ENCODE results near the gene PYM1.
A peak's percentile ranks its signal among the peaks of the same experiment; 100 is the strongest.

PYM1 gene

GRCh38 chr12:55927588-55928502 is at the start of gene PYM1:
Gene PYM1, minus strand, starts transcription at chr12:55927894. Its CDS starts 133 bp downstream, at chr12:55927761.
- peak in 53 of 58 donors; percentile 27 to 76 (median 55) for DNase-seq

GRCh38 chr12:55974308-55974730 is 46.6 kb upstream of the PYM1 start:
- DNase-seq, result peak in 12 of 58 donors; percentile 38 to 64 (median 50)

- DNase-seq, result peak; percentile 73 to 100 (median 100)
Measured at GRCh38 chr12:55973599-55974307, 46.1 kb upstream of the PYM1 start, which contains the start of gene RAB5B. Gene RAB5B, plus strand, starts transcription at chr12:55974078. Its CDS starts 12,883 bp downstream, at chr12:55986961.

GRCh38 chr12:55972911-55973598 is 45.4 kb upstream of the PYM1 start:
- DNase-seq, result peak in 7 of 58 donors; percentile 14 to 50 (median 41)

- DNase-seq, result no peak
Measured at GRCh38 chr12:55972456-55972855, 44.8 kb upstream of the PYM1 start.

GRCh38 chr12:55972042-55972441 is 44.3 kb upstream of the PYM1 start:
- peak in 2 of 58 donors; percentile 0 to 17 for DNase-seq

GRCh38 chr12:55970775-55971174 is 43.1 kb upstream of the PYM1 start:
- DNase-seq, result no peak

- no peak for DNase-seq
Measured at GRCh38 chr12:55969356-55969755, 41.7 kb upstream of the PYM1 start.

- DNase-seq, result peak in 55 of 58 donors; percentile 3 to 87 (median 63)
Measured at GRCh38 chr12:55966408-55967281, 39.0 kb upstream of the PYM1 start, which contains the start of gene CDK2. Gene CDK2, plus strand, starts transcription at chr12:55966830. Its CDS starts 179 bp downstream, at chr12:55967009.

- no peak for DNase-seq
Measured at GRCh38 chr12:55965941-55966407, 38.3 kb upstream of the PYM1 start, which contains the start of gene PMEL. Gene PMEL, minus strand, starts transcription at chr12:55966042. Its CDS starts 31 bp downstream, at chr12:55966011.

- DNase-seq, result no peak
Measured at GRCh38 chr12:55965240-55965639, 37.5 kb upstream of the PYM1 start.

- no peak for DNase-seq
Measured at GRCh38 chr12:55963760-55964159, 36.1 kb upstream of the PYM1 start.

GRCh38 chr12:55957106-55957859 is 29.6 kb upstream of the PYM1 start:
- DNase-seq, result no peak

- DNase-seq, result no peak
Measured at GRCh38 chr12:55955800-55956508, 28.3 kb upstream of the PYM1 start.

GRCh38 chr12:55955344-55955743 is 27.6 kb upstream of the PYM1 start:
- DNase-seq, result no peak

- DNase-seq, result no peak
Measured at GRCh38 chr12:55946553-55946952, 18.9 kb upstream of the PYM1 start.

- no peak for DNase-seq
Measured at GRCh38 chr12:55942577-55943136, 15.0 kb upstream of the PYM1 start.

GRCh38 chr12:55942055-55942454 is 14.4 kb upstream of the PYM1 start:
- DNase-seq, result peak in 2 of 58 donors; percentile 15 to 19
